ENCODE results near the gene DES. TPM values are rescaled to one million over a fixed set of nuclear protein-coding genes. Genes with fewer than 3 reads are reported as not detected.

DES gene
- total RNA-seq, 4 donors from 2014 or later: 578 to 3,551 (median 1,628) TPM

GRCh38 chr2:219462349-219462748 is 44.2 kb downstream of the DES start:
- TF ChIP-seq, protein P1, sequence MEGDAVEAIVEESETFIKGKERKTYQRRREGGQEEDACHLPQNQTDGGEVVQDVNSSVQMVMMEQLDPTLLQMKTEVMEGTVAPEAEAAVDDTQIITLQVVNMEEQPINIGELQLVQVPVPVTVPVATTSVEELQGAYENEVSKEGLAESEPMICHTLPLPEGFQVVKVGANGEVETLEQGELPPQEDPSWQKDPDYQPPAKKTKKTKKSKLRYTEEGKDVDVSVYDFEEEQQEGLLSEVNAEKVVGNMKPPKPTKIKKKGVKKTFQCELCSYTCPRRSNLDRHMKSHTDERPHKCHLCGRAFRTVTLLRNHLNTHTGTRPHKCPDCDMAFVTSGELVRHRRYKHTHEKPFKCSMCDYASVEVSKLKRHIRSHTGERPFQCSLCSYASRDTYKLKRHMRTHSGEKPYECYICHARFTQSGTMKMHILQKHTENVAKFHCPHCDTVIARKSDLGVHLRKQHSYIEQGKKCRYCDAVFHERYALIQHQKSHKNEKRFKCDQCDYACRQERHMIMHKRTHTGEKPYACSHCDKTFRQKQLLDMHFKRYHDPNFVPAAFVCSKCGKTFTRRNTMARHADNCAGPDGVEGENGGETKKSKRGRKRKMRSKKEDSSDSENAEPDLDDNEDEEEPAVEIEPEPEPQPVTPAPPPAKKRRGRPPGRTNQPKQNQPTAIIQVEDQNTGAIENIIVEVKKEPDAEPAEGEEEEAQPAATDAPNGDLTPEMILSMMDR (IDR thresholded peaks at IDR 0.05): no peak
- TF ChIP-seq POLR2A (IDR thresholded peaks at IDR 0.05): no peak
- intact Hi-C loops (cut with DNase I; ENCODE audit: low total_unique reads): no loop called here
- Histone ChIP-seq H3K36me3 (no peaks in the 10 kb centered on the region), H3K27ac (peak overlapping the region; percentile 97 to 98), H3K4me1 (peaks cover 0 to 20% of the 10 kb centered on the region in 2 donors), H3K27me3 (no peaks in the 10 kb centered on the region), H3K4me3 (no peak overlapping the region), H3K9me3 (no peaks in the 10 kb centered on the region)
- no peak for DNase-seq

DNA sequence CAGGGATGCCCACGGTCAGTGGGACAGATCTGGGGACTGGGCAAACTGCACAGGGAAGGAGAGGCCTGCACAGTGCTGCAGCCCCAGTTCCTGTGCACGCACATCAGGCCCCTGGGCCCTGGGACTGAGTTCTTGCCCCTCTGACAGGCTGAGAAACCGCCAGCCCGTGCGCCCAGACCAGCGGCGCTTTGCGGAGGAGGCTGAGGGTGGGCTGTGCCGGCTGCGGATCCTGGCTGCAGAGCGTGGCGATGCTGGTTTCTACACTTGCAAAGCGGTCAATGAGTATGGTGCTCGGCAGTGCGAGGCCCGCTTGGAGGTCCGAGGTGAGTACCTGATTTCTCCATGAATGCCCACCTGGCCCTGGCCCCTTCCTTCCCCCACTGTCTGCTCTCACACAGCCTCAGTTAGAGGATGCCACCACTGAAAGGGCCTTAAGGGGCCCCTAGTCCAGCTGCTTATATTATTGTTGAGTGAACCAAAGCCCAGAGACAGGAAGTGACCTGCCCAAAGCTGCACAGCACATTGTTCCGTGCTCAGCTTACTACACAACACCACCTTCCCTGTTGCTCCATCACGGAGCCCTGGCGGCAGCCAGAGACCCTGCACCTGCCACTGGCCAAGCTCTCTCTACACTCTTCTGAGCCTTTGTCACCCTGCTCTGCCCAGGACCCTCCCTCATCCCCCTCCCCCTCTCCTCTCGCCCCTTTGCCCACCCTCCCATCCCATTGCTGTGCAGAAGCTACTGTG is 46.3 kb downstream of the DES start:
- Histone ChIP-seq H3K4me1 (peaks cover 0 to 14% of the 10 kb centered on the region in 2 donors), H3K27ac (peak overlapping the region; percentile 1 to 97), H3K36me3 (no peaks in the 10 kb centered on the region), H3K9me3 (no peaks in the 10 kb centered on the region), H3K4me3 (no peak overlapping the region), H3K27me3 (no peaks in the 10 kb centered on the region)
- TF ChIP-seq POLR2A (IDR thresholded peaks at IDR 0.05): no peak
- TF ChIP-seq, protein P1 (IDR thresholded peaks at IDR 0.05): no peak
- DNase-seq: no peak
- intact Hi-C loops (cut with DNase I; ENCODE audit: low total_unique reads): no loop called here

DNA sequence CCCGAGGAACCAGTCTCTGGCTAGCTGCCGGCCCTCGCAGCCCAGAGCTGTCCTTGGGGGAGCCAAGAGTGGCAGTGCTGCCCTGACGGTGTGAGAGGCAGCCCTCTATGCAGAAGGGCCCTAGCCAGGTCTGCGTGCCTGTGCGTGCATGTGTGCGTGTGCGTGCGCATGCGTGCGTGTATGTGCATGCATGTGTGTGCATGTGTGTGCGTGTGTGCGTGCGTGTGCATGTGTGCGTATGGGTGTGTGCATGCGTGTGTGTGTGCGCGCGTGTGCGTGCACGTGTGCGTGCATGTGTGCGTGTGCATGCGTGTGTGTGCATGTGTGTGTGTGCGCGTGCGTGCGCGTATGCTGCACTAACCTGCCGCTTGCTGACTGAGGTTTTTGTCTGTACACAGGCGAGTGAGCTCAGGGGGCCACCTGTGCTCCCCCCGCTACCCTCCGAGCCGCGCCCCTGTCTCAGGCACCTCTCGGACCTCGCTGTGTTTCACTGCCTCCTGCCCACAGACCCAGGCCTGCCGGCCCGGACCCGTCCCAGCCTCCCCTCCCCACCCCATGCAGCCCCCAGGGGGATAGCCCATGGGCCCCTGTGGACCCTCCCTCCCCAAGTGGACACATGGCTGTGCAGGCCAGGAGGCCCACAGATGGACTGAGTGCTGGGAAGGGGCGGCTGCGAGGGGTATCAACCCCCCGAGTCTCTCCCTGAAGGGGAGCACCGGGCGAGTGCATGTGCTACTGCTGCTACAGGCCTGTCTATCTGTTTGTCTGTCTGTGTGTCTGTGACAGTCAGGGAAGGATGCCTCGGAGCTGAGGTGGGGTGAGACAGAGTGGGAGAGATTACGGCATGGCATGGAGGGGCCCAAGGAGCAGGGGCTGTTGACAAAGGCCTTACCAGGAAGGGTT is 47.7 kb downstream of the DES start:
- Histone ChIP-seq H3K36me3 (no peaks in the 10 kb centered on the region), H3K9me3 (no peaks in the 10 kb centered on the region), H3K4me3 (no peak overlapping the region), H3K27me3 (no peaks in the 10 kb centered on the region), H3K4me1 (peaks cover 0 to 5% of the 10 kb centered on the region in 2 donors), H3K27ac (peak overlapping the region; percentile 55 to 97)
- DNase-seq: no peak
- TF ChIP-seq, protein P1 (IDR thresholded peaks at IDR 0.05): no peak
- no peak for TF ChIP-seq POLR2A (IDR thresholded peaks at IDR 0.05)
- intact Hi-C loops (cut with DNase I; ENCODE audit: low total_unique reads): no loop called here

DNA sequence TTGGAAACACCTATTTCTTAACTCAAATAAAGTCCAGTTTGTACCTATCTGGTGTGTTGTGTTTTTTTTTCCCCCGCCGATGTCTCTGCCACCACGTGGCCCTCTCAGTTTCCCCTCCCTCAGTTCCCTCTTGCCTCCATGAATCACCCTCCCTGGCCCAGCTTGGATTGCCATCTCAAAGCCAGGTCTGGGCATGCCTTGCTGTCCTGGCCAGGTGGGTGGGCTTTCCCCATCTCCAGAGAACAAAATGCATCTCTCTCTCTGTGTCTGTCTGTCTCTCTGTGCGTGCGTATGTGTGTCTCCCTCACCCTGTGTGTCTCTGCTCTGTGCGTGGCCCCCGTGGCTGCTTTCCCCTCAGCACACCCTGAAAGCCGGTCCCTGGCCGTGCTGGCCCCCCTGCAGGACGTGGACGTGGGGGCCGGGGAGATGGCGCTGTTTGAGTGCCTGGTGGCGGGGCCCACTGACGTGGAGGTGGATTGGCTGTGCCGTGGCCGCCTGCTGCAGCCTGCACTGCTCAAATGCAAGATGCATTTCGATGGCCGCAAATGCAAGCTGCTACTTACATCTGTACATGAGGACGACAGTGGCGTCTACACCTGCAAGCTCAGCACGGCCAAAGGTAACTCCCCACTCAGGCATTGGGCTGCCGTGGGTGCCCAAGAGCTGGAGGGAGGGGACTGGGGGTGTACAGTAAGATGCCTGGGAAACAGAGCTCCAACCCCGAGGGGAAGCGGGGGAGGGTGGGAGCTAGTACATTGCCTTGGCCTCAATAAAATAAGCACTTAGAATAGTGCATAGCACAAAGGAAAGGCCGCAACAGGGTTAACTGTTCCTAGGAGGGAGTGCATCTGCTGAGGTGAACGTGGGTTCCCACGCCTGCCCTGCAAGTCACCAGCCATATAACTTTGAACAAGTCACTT is 48.9 kb downstream of the DES start:
- Histone ChIP-seq H3K27me3 (no peaks in the 10 kb centered on the region), H3K4me3 (no peak overlapping the region), H3K27ac (peak overlapping the region; percentile 55 to 56), H3K9me3 (no peaks in the 10 kb centered on the region), H3K36me3 (no peaks in the 10 kb centered on the region), H3K4me1 (peaks cover 0 to 5% of the 10 kb centered on the region in 2 donors)
- TF ChIP-seq POLR2A (IDR thresholded peaks at IDR 0.05): no peak
- TF ChIP-seq, protein P1 (IDR thresholded peaks at IDR 0.05): no peak
- DNase-seq: no peak
- intact Hi-C loops (cut with DNase I; ENCODE audit: low total_unique reads): no loop called here

All from uterus (tissue), 4 donors.